ENCODE data around the gene FEN1. TPM values are rescaled to one million over a fixed set of nuclear protein-coding genes. Genes with fewer than 3 reads are reported as not detected.

FEN1 gene
- total RNA-seq, 1 experiment from 2014 or later, result 86.1 TPM

GRCh38 chr11:61744609-61745156 is 48.0 kb upstream of the FEN1 start:
- Mint-ChIP-seq H3K9me3 (ENCODE audit: unreplicated experiment) (no peaks in the 10 kb centered on the region), H3K27ac (ENCODE audit: unreplicated experiment) (no peak overlapping the region), H3K27me3 (ENCODE audit: insufficient read depth, unreplicated experiment) (no peaks in the 10 kb centered on the region), H3K36me3 (ENCODE audit: insufficient read depth, unreplicated experiment) (peaks cover 17% of the 10 kb centered on the region), H3K4me3 (ENCODE audit: unreplicated experiment) (no peak overlapping the region), H3K4me1 (ENCODE audit: low read depth, unreplicated experiment) (peaks cover 7% of the 10 kb centered on the region)
- no peaks in the 10 kb centered on the region for H3K9me3 ChIP-seq
- TF ChIP-seq CTCF (IDR thresholded peaks at IDR 0.05; ENCODE audit: insufficient read depth in 1 of 2, low read depth in 1 of 2, low read length in 1 of 2, severe bottlenecking in 1 of 2, unreplicated experiment in 1 of 2), result no peak
- intact Hi-C loops (cut with micrococcal nuclease; ENCODE audit: unreplicated experiment), result no loop called here
- CTCF ChIA-PET, result interaction anchor here (0.6 to 1.2 kb wide), 2 partner anchors 11 to 295 kb away, joined by 6 to 8 read pairs; no protein-coding TSS in a partner anchor
- BruUV-seq (replicated peaks), result no TSS peak
- POLR2A ChIA-PET, result no interaction called here
- no peak for DNase-seq
- no peak overlapping the region for H3K4me3 ChIP-seq (ENCODE audit: low read depth, low read length)
- peaks cover 8% of the 10 kb centered on the region for H3K36me3 ChIP-seq (ENCODE audit: control insufficient read depth, insufficient read depth, low read length)
- H3K4me1 ChIP-seq, result peaks cover 13% of the 10 kb centered on the region
- H3K27me3 ChIP-seq (replicated peaks; ENCODE audit: control insufficient read depth, insufficient read depth, low read length), result no peaks in the 10 kb centered on the region

DNA sequence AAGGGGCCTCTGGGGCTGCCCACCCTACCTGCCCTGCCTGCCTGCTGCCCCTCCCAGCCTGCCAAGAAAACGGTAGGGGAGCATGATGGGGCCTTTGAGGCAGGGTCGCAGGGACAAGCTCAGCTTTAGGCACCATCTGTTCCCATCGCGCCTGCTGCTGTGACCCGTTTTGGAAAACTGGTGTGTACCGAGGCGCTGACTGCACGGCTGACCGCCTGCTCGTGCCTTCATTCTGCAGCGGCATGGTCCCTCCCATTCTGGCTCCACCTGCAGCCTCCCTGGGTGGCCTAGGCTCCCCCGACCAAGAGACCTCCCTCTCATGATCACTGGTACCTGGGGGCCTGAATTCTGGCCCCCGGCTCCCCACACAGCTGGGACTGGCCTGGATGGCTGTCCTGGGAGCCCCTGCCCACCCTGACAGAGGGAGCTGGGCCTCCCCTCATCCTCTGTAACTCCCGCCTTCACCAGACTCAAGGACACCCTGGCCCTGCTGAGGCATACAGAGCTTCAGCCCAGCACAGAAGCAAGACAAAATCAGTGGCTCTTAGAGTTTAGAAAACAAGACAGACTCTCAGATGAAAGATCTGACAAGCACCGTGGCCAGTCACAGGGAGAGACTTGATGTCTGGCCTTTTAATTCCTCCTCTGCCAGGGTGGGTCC is 46.8 kb upstream of the FEN1 start:
- Histone ChIP-seq H3K27me3 (replicated peaks; ENCODE audit: control insufficient read depth, insufficient read depth, low read length) (no peaks in the 10 kb centered on the region), H3K4me3 (ENCODE audit: low read depth, low read length) (no peak overlapping the region), H3K36me3 (ENCODE audit: control insufficient read depth, insufficient read depth, low read length) (peaks cover 6% of the 10 kb centered on the region), H3K9me3 (no peaks in the 10 kb centered on the region), H3K4me1 (peaks cover 13% of the 10 kb centered on the region)
- Mint-ChIP-seq H3K9me3 (ENCODE audit: unreplicated experiment) (no peaks in the 10 kb centered on the region), H3K36me3 (ENCODE audit: insufficient read depth, unreplicated experiment) (peaks cover 17% of the 10 kb centered on the region), H3K27ac (ENCODE audit: unreplicated experiment) (no peak overlapping the region), H3K27me3 (ENCODE audit: insufficient read depth, unreplicated experiment) (no peaks in the 10 kb centered on the region), H3K4me3 (ENCODE audit: unreplicated experiment) (no peak overlapping the region), H3K4me1 (ENCODE audit: low read depth, unreplicated experiment) (peaks cover 7% of the 10 kb centered on the region)
- BruUV-seq (replicated peaks), result no TSS peak
- POLR2A ChIA-PET, result no interaction called here
- CTCF ChIA-PET, result interaction anchor here (2.9 to 4.6 kb wide), 3 partner anchors 41 to 69 kb away, joined by 15 to 78 read pairs (median 24); partner anchors contain the start of genes FEN1 and TMEM258
- DNase-seq, result no peak
- TF ChIP-seq CTCF (IDR thresholded peaks at IDR 0.05; ENCODE audit: insufficient read depth in 1 of 2, low read depth in 1 of 2, low read length in 1 of 2, severe bottlenecking in 1 of 2, unreplicated experiment in 1 of 2), result no peak
- intact Hi-C loops (cut with micrococcal nuclease; ENCODE audit: unreplicated experiment), result no loop called here

GRCh38 chr11:61746442-61747191 is 46.1 kb upstream of the FEN1 start:
- Mint-ChIP-seq H3K27me3 (ENCODE audit: insufficient read depth, unreplicated experiment) (no peaks in the 10 kb centered on the region), H3K4me1 (ENCODE audit: low read depth, unreplicated experiment) (peaks cover 7% of the 10 kb centered on the region), H3K4me3 (ENCODE audit: unreplicated experiment) (no peak overlapping the region), H3K36me3 (ENCODE audit: insufficient read depth, unreplicated experiment) (peaks cover 13% of the 10 kb centered on the region), H3K9me3 (ENCODE audit: unreplicated experiment) (no peaks in the 10 kb centered on the region), H3K27ac (ENCODE audit: unreplicated experiment) (no peak overlapping the region)
- intact Hi-C loops (cut with micrococcal nuclease; ENCODE audit: unreplicated experiment), result loop anchor here (1.0 kb wide), 2 partner anchors 30 to 42 kb away; no protein-coding TSS in a partner anchor
- Histone ChIP-seq H3K36me3 (ENCODE audit: control insufficient read depth, insufficient read depth, low read length) (peaks cover 4% of the 10 kb centered on the region; the same call in 1 of the 2 replicates), H3K9me3 (no peaks in the 10 kb centered on the region), H3K4me3 (ENCODE audit: low read depth, low read length) (no peak overlapping the region), H3K4me1 (peaks cover 16% of the 10 kb centered on the region), H3K27me3 (replicated peaks; ENCODE audit: control insufficient read depth, insufficient read depth, low read length) (no peaks in the 10 kb centered on the region)
- BruUV-seq (replicated peaks), result no TSS peak
- no peak for DNase-seq
- POLR2A ChIA-PET, result interaction anchor here (0.8 to 1.2 kb wide), 3 partner anchors 34 to 69 kb away, joined by 3 to 5 read pairs (median 4); no protein-coding TSS in a partner anchor
- TF ChIP-seq CTCF (IDR thresholded peaks at IDR 0.05; ENCODE audit: insufficient read depth in 1 of 2, low read depth in 1 of 2, low read length in 1 of 2, severe bottlenecking in 1 of 2, unreplicated experiment in 1 of 2), result no peak
- CTCF ChIA-PET, result interaction anchor here (0.8 to 4.6 kb wide), 9 partner anchors 13 to 90 kb away, joined by 3 to 78 read pairs (median 15); partner anchors contain the start of genes FEN1 and TMEM258

Measured in Caco-2 (cell line).